HG03439 (cell line): ENCODE measurements around the gene NASP.

Experiments used
- ATAC-seq: cut with Tn5 transposase; IDR thresholded peaks from one replicate; pipeline ENCODE4 v1.9.1; 2021; ENCODE audit warnings: mild to moderate bottlenecking, moderate library complexity; ENCODE audit not compliant: unreplicated experiment

The NASP gene

GRCh38 chr1:45660336-45660735, 76.5 kb downstream of the NASP start:
- ATAC-seq = no peak

- no peak for ATAC-seq
These were observed 83.0 kb downstream of the NASP start for GRCh38 chr1:45666836-45667235.

GRCh38 chr1:45667321-45668111, 83.7 kb downstream of the NASP start:
- no peak for ATAC-seq
